HG03460 (cell line): ENCODE measurements around the gene QRSL1.
"Not testable (repeated sequence)": the region's sequence is repeated elsewhere in the genome, so short reads cannot be mapped to it uniquely, and the experiment has no call there.

ENCODE experiments used
- ATAC-seq: cut with Tn5 transposase; IDR thresholded peaks from one replicate; pipeline ENCODE4 v1.9.1; 2021; ENCODE audit not compliant: unreplicated experiment

QRSL1 gene

GRCh38 chr6:106629103-106629858 lies at the start of gene QRSL1, which contains the start of gene RTN4IP1:
Gene QRSL1, plus strand, starts transcription at chr6:106629578. Its CDS starts 104 bp downstream, at chr6:106629682.
Gene RTN4IP1, minus strand, starts transcription at chr6:106629498. Its CDS starts 477 bp downstream, at chr6:106629021.
- peak; percentile 84 for ATAC-seq

GRCh38 chr6:106581468-106581867 lies 47.9 kb upstream of the QRSL1 start:
- no peak for ATAC-seq

GRCh38 chr6:106586815-106587415 lies 42.5 kb upstream of the QRSL1 start:
- ATAC-seq: no peak

GRCh38 chr6:106588937-106589336 lies 40.4 kb upstream of the QRSL1 start:
- not testable (repeated sequence) for ATAC-seq

GRCh38 chr6:106591111-106591825 lies 38.1 kb upstream of the QRSL1 start:
- ATAC-seq: no peak

- no peak for ATAC-seq
Observed at GRCh38 chr6:106599440-106599839, 29.9 kb upstream of the QRSL1 start.

GRCh38 chr6:106600329-106600728 lies 29.0 kb upstream of the QRSL1 start:
- no peak for ATAC-seq

- peak; percentile 70 for ATAC-seq
Observed at GRCh38 chr6:106608080-106608668, 21.2 kb upstream of the QRSL1 start.

- ATAC-seq: no peak
Observed at GRCh38 chr6:106609699-106610098, 19.7 kb upstream of the QRSL1 start.

GRCh38 chr6:106611030-106611429 lies 18.3 kb upstream of the QRSL1 start:
- ATAC-seq: no peak

- ATAC-seq: no peak
Observed at GRCh38 chr6:106612671-106613416, 16.5 kb upstream of the QRSL1 start.

GRCh38 chr6:106613590-106613989 lies 15.8 kb upstream of the QRSL1 start:
- no peak for ATAC-seq

GRCh38 chr6:106614166-106614565 lies 15.2 kb upstream of the QRSL1 start:
- ATAC-seq: no peak

GRCh38 chr6:106614592-106615257 lies 14.7 kb upstream of the QRSL1 start:
- ATAC-seq: no peak

- ATAC-seq: peak; percentile 88
Observed at GRCh38 chr6:106617302-106617701, 12.1 kb upstream of the QRSL1 start.

GRCh38 chr6:106617857-106618256 lies 11.5 kb upstream of the QRSL1 start:
- ATAC-seq: no peak

- ATAC-seq: no peak
Observed at GRCh38 chr6:106618324-106618723, 11.1 kb upstream of the QRSL1 start.

GRCh38 chr6:106619223-106619622 lies 10.2 kb upstream of the QRSL1 start:
- no peak for ATAC-seq

GRCh38 chr6:106620931-106621672 lies 8.3 kb upstream of the QRSL1 start:
- ATAC-seq: no peak
